H1 (cell line): ENCODE data around the gene GNAT1. TPM values are rescaled to one million over a fixed set of nuclear protein-coding genes. Genes with fewer than 3 reads are reported as not detected.

Experiments used
- CTCF ChIA-PET: fragments of 300-600 bp; sonication (Branson Sonifier 250); formaldehyde crosslinking; loops from one replicate; lab custom pipeline; 2021; ENCODE audit not compliant: partially characterized antibody; lab: Charles Lee
- POLR2A ChIA-PET: fragments of 300-600 bp; sonication (Branson Sonifier 250); formaldehyde crosslinking; loops from one replicate; lab custom pipeline; 2021; ENCODE audit warnings: inconsistent platforms; ENCODE audit not compliant: partially characterized antibody; lab: Charles Lee
- DNase-seq, 2 experiments: peaks; one replicate each; pipeline versions ENCODE4 v3.0.0 to v3.0.0-alpha.2; 2010 to 2022; ENCODE audit warnings: low spot score in 2 of 2, low read depth in 1 of 2, mixed read lengths in 1 of 2
- FAIRE-seq: peaks from 2 replicates; lab custom pipeline; 2011; peaks lifted over from hg19 to GRCh38; lab: Jason Lieb, UNC
- H2AFZ ChIP-seq: 2 replicates; pipeline ENCODE4 v1.8.1; 2012; ENCODE audit warnings: low read length, inconsistent platforms
- H2AK5ac ChIP-seq: 2 replicates; pipeline ENCODE4 v1.6.1; 2013; ENCODE audit warnings: low read depth, low read length
- H2BK120ac ChIP-seq: replicated peaks from 2 replicates; pipeline ENCODE3; 2013; ENCODE audit warnings: low read depth, low read length, inconsistent platforms
- H2BK12ac ChIP-seq: 2 replicates; pipeline ENCODE4 v1.6.1; 2013; ENCODE audit warnings: low read depth, low read length
- H2BK15ac ChIP-seq: 2 replicates; pipeline ENCODE4 v1.6.1; 2013; ENCODE audit warnings: low read length
- H2BK20ac ChIP-seq: 2 replicates; pipeline ENCODE4 v1.6.1; 2013; ENCODE audit warnings: low read length
- H2BK5ac ChIP-seq: 2 replicates; pipeline ENCODE4 v1.6.1; 2013; ENCODE audit warnings: low read depth, low read length
- H3K14ac ChIP-seq: 2 replicates; pipeline ENCODE4 v1.6.1; 2013; ENCODE audit warnings: inconsistent platforms; ENCODE audit not compliant: insufficient read length
- H3K18ac ChIP-seq: 2 replicates; pipeline ENCODE4 v1.6.1; 2013; ENCODE audit warnings: low read length; ENCODE audit errors: extremely low read depth
- H3K23ac ChIP-seq: 2 replicates; pipeline ENCODE4 v1.6.1; 2013; ENCODE audit warnings: inconsistent platforms; ENCODE audit not compliant: insufficient read length
- H3K23me2 ChIP-seq: 2 replicates; pipeline ENCODE4 v1.6.1; 2013; ENCODE audit warnings: low read depth, low read length
- H3K27ac ChIP-seq: 2 replicates; pipeline ENCODE4 v1.6.1; 2011; ENCODE audit warnings: low read depth, low read length, inconsistent platforms
- H3K27me3 ChIP-seq, 4 experiments: replicated peaks in 1 of 4; 1 replicate in 1 of 4; 2 replicates in 3 of 4; pipeline versions ENCODE4 v1.6.1 to v1.8.1; 2011 to 2013; ENCODE audit warnings: low read length in 3 of 4, mild to moderate bottlenecking in 3 of 4, inconsistent platforms in 2 of 4, mixed read lengths in 2 of 4, moderate library complexity in 1 of 4; ENCODE audit not compliant: control insufficient read depth in 3 of 4, insufficient read depth in 3 of 4; ENCODE audit errors: extremely low read depth in 1 of 4
- H3K36me3 ChIP-seq, 4 experiments: 2 replicates each; pipeline versions ENCODE4 v1.6.1 to v1.8.1; 2011 to 2013; ENCODE audit warnings: mild to moderate bottlenecking in 4 of 4, low read length in 3 of 4, moderate library complexity in 2 of 4, control low read depth in 1 of 4, inconsistent platforms in 1 of 4; ENCODE audit not compliant: insufficient read depth in 4 of 4, control insufficient read depth in 2 of 4
- H3K4ac ChIP-seq: replicated peaks from 2 replicates; pipeline ENCODE3; 2013; ENCODE audit warnings: low read length, low read depth, mixed read lengths, inconsistent platforms; ENCODE audit not compliant: insufficient read length
- H3K4me1 ChIP-seq, 4 experiments: replicated peaks in 1 of 4; 1 replicate in 1 of 4; 2 replicates in 3 of 4; pipeline versions ENCODE4 v1.6.1 to v1.8.1; 2011 to 2013; ENCODE audit warnings: low read length in 3 of 4, inconsistent platforms in 2 of 4, mixed read lengths in 1 of 4; ENCODE audit not compliant: insufficient read depth in 4 of 4, control insufficient read depth in 3 of 4
- H3K4me2 ChIP-seq, 2 experiments: 2 replicates each; pipeline versions ENCODE4 v1.6.1 to v1.8.1; 2011 to 2013; ENCODE audit warnings: low read depth in 2 of 2, low read length in 2 of 2, control low read depth in 1 of 2, inconsistent platforms in 1 of 2, mild to moderate bottlenecking in 1 of 2; ENCODE audit not compliant: insufficient read depth in 1 of 2
- H3K4me3 ChIP-seq, 4 experiments: fragments of 200-600, 300-600 bp in 1 of 4; sonication (generic), shearing (Covaris generic), sonication (Bioruptor Twin) in 1 of 4; 2 replicates each; pipeline versions ENCODE4 v1.5.1 to v1.8.1; 2011 to 2016; ENCODE audit warnings: low read length in 4 of 4, low read depth in 3 of 4, control low read depth in 2 of 4, inconsistent platforms in 2 of 4, mild to moderate bottlenecking in 2 of 4, mixed read lengths in 1 of 4, moderate library complexity in 1 of 4; ENCODE audit not compliant: insufficient read depth in 2 of 4; ENCODE audit errors: extremely low read depth in 1 of 4
- H3K56ac ChIP-seq: replicated peaks from 2 replicates; pipeline ENCODE3; 2013; ENCODE audit warnings: low read depth, mild to moderate bottlenecking, mixed read lengths, low read length, inconsistent platforms; ENCODE audit not compliant: insufficient read length
- H3K79me1 ChIP-seq: 2 replicates; pipeline ENCODE4 v1.6.1; 2013; ENCODE audit warnings: low read depth, low read length, control low read depth
- H3K79me2 ChIP-seq, 2 experiments: 2 replicates each; pipeline versions ENCODE4 v1.6.1 to v1.8.1; 2012 to 2013; ENCODE audit warnings: low read length in 2 of 2, mild to moderate bottlenecking in 2 of 2, inconsistent platforms in 1 of 2; ENCODE audit not compliant: insufficient read depth in 2 of 2, control insufficient read depth in 1 of 2
- H3K9ac ChIP-seq, 4 experiments: replicated peaks in 1 of 4; 1 replicate in 1 of 4; 2 replicates in 3 of 4; pipeline versions ENCODE4 v1.6.1 to v1.8.1; 2011 to 2013; ENCODE audit warnings: low read depth in 3 of 4, low read length in 3 of 4, control low read depth in 2 of 4, mild to moderate bottlenecking in 2 of 4, moderate library complexity in 2 of 4, inconsistent platforms in 1 of 4; ENCODE audit errors: extremely low read depth in 1 of 4
- H3K9me3 ChIP-seq, 2 experiments: 2 replicates each; pipeline versions ENCODE4 v1.6.1 to v1.8.1; 2012 to 2013; ENCODE audit warnings: mild to moderate bottlenecking in 2 of 2, moderate library complexity in 2 of 2, control low read depth in 1 of 2, inconsistent platforms in 1 of 2, low read depth in 1 of 2, low read length in 1 of 2, mixed read lengths in 1 of 2; ENCODE audit not compliant: insufficient read depth in 2 of 2
- H4K20me1 ChIP-seq, 2 experiments: replicated peaks in 1 of 2; 2 replicates each; pipeline versions ENCODE3 to v1.8.1; 2011 to 2013; ENCODE audit warnings: inconsistent platforms in 2 of 2, low read length in 2 of 2, mild to moderate bottlenecking in 1 of 2; ENCODE audit not compliant: insufficient read depth in 2 of 2, control insufficient read depth in 1 of 2
- H4K5ac ChIP-seq: 2 replicates; pipeline ENCODE4 v1.6.1; 2013; ENCODE audit warnings: low read length, low read depth, mixed read lengths, inconsistent platforms; ENCODE audit not compliant: insufficient read length
- H4K8ac ChIP-seq: 2 replicates; pipeline ENCODE4 v1.8.0; 2013; ENCODE audit warnings: mild to moderate bottlenecking, moderate library complexity, low read length, inconsistent platforms; ENCODE audit not compliant: insufficient read depth; ENCODE audit errors: extremely low read depth
- H4K91ac ChIP-seq: replicated peaks from 2 replicates; pipeline ENCODE3; 2013; ENCODE audit warnings: low read length, mixed read lengths, inconsistent platforms; ENCODE audit not compliant: insufficient read length
- CBX5 ChIP-seq: fragments of 300-800, 300-1000 bp; sonication (generic); IDR thresholded peaks from 2 replicates; pipeline ENCODE4 v1.7.1; 2016; ENCODE audit warnings: antibody characterized with exemption, low read length, low read depth
- CREB1 ChIP-seq: IDR thresholded peaks from 2 replicates; pipeline ENCODE4 v1.6.1; 2012; ENCODE audit warnings: inconsistent platforms
- EP300 ChIP-seq, 2 experiments: IDR thresholded peaks; 1 replicate in 1 of 2; 2 replicates in 1 of 2; pipeline ENCODE4 v1.6.1; 2011 to 2012; ENCODE audit warnings: low read depth in 2 of 2, low read length in 2 of 2, mild to moderate bottlenecking in 2 of 2, borderline replicate concordance in 1 of 2, inconsistent platforms in 1 of 2, moderate library complexity in 1 of 2
- KDM5A ChIP-seq: fragments of 200-600 bp; IDR thresholded peaks from 2 replicates; pipeline ENCODE4 v1.7.1; 2012; ENCODE audit warnings: mild to moderate bottlenecking, low read length, inconsistent platforms, mixed read lengths
- NANOG ChIP-seq: IDR thresholded peaks from 2 replicates; pipeline ENCODE4 v1.6.1; 2011; ENCODE audit warnings: low read length, low read depth, mild to moderate bottlenecking, inconsistent platforms; ENCODE audit not compliant: insufficient read depth, poor library complexity, severe bottlenecking
- NRF1 ChIP-seq: IDR thresholded peaks from 2 replicates; pipeline ENCODE4 v1.6.1; 2011; ENCODE audit warnings: mild to moderate bottlenecking, low read depth, low read length, improper control_type of control experiment
- PHF8 ChIP-seq: fragments of 200-600 bp; sonication (generic); conservative IDR thresholded peaks from 2 replicates; pipeline ENCODE4 v1.7.1; 2012; ENCODE audit warnings: low read depth, mild to moderate bottlenecking, inconsistent platforms, low read length, moderate library complexity
- RFX5 ChIP-seq: IDR thresholded peaks from 2 replicates; pipeline ENCODE4 v1.6.1; 2011; ENCODE audit warnings: low read depth, low read length, improper control_type of control experiment, borderline replicate concordance
- SIN3A ChIP-seq, 2 experiments: IDR thresholded peaks in 1 of 2; conservative IDR thresholded peaks in 1 of 2; 2 replicates each; pipeline ENCODE4 v1.6.1; 2011 to 2012; ENCODE audit warnings: low read length in 2 of 2, improper control_type of control experiment in 1 of 2, low read depth in 1 of 2, mild to moderate bottlenecking in 1 of 2
- TAF1 ChIP-seq: IDR thresholded peaks from 2 replicates; pipeline ENCODE4 v1.6.1; 2011; ENCODE audit warnings: mild to moderate bottlenecking, low read depth, low read length
- TAF7 ChIP-seq: optimal IDR thresholded peaks from 2 replicates; pipeline ENCODE3; 2011; ENCODE audit warnings: low read depth, mild to moderate bottlenecking, inconsistent platforms, low read length, moderate library complexity, borderline replicate concordance
- WGBS, 2 experiments: shearing (Covaris generic) in 1 of 2; methylation state at CpG; one replicate each; pipeline versions ENCODE4 v1.1.6 to v1.1.7; 2013 to 2015; ENCODE audit warnings: low lambda C conversion rate in 2 of 2, mixed read lengths in 2 of 2, inconsistent platforms in 1 of 2, low coverage in 1 of 2, missing lambda C conversion rate in 1 of 2; ENCODE audit not compliant: insufficient replicate concordance in 2 of 2, insufficient coverage in 1 of 2, insufficient read length in 1 of 2; ENCODE audit errors: extremely low coverage in 1 of 2, missing lambda C conversion rate in 1 of 2; 5-methylcytosine and 5-hydroxymethylcytosine counted together
- polyA plus RNA-seq, 7 experiments: library from polyadenylated mRNA; depleted of rRNA in 3 of 7; stranded (reverse) in 5 of 7; unstranded in 2 of 7; fragments of >200 nt in 5 of 7; fragments of 200-250 nt in 2 of 7; gene quantifications; 1 replicate in 5 of 7; 2 replicates in 1 of 7; 4 replicates in 1 of 7; pipeline versions ENCODE4 v1.2.1 to v1.2.3, GENCODE V29; 2011 to 2013; ENCODE audit warnings: missing spikeins in 2 of 7, mixed read lengths in 2 of 7
- total RNA-seq: library from RNA; stranded (reverse); fragmentation: NEBNext Ultra II Directional; extraction: Animal tissue kit (Norgen Biotek cat#: 25700); gene quantifications from 2 replicates; pipeline ENCODE4 v1.2.1, GENCODE V29; 2021

The GNAT1 gene
- total and polyA plus RNA-seq, 2 of the 8 experiments (the other 6 are each of a cell fraction or from before 2014, with no cell fraction given), result 0.08 TPM; not detected in 1

- Histone ChIP-seq H2BK12ac (no peak overlapping the region), H4K20me1 (peaks cover 0 to 10% of the 10 kb centered on the region in 2 experiments), H3K36me3 (peaks cover 6 to 43% (median 25%) of the 10 kb centered on the region in 4 experiments; a peak in 7 of 8 replicates), H3K79me1 (no peaks in the 10 kb centered on the region), H3K27me3 (no peaks in the 10 kb centered on the region), H2BK20ac (no peak overlapping the region), H3K27ac (no peak overlapping the region), H4K5ac (no peak overlapping the region), H2AFZ (no peak overlapping the region), H3K9me3 (no peaks in the 10 kb centered on the region), H3K14ac (no peak overlapping the region), H2BK120ac (no peak overlapping the region)
- POLR2A ChIA-PET, result interaction anchor here (11.9 kb wide), 1 partner anchor 63 kb away, joined by 128 read pairs; no protein-coding TSS in a partner anchor
- no peak for TF ChIP-seq TAF7
- no peak for TF ChIP-seq TAF1
- TF ChIP-seq RFX5, result no peak
- TF ChIP-seq EP300 (IDR thresholded peaks at IDR 0.05; ENCODE audit: borderline replicate concordance in 1 of 2, low read depth in 2 of 2, low read length in 2 of 2), result no peak
- no peak for TF ChIP-seq NANOG
- TF ChIP-seq SIN3A (conservative IDR thresholded peaks at IDR 0.05 in 1 of 2, IDR thresholded peaks at IDR 0.05 in 1 of 2; ENCODE audit: low read depth in 1 of 2, low read length in 2 of 2), result no peak
- no peak for TF ChIP-seq NRF1
- no peak for TF ChIP-seq CBX5
- TF ChIP-seq CREB1, result no peak
- no peak for TF ChIP-seq PHF8
- no peak for TF ChIP-seq KDM5A
- TF ChIP-seq, all 59 proteins: peak for 0
- Histone ChIP-seq H4K8ac (0 out of 2 replicates have a peak overlapping the region, but pooled peaks have one; percentile 25), H3K18ac (no peak overlapping the region), H2BK15ac (no peak overlapping the region), H2AK5ac (no peak overlapping the region), H2BK5ac (no peak overlapping the region), H3K4ac (no peak overlapping the region), H3K79me2 (no peaks in the 10 kb centered on the region), H3K9ac (no peak overlapping the region), H3K56ac (no peak overlapping the region), H3K23ac (no peak overlapping the region), H3K4me3 (no peak overlapping the region), H3K23me2 (no peaks in the 10 kb centered on the region), H4K91ac (no peak overlapping the region), H3K4me1 (no peaks in the 10 kb centered on the region), H3K4me2 (no peak overlapping the region)
- 98% methylated on average over 4 of the region's 4 CpGs; no CpG with 5 or more reads in 1 of the 2 experiments for WGBS, 2 experiments
- FAIRE-seq (no peak), DNase-seq (no peak)
- CTCF ChIA-PET, result interaction anchor here (0.9 to 25.0 kb wide), 6 partner anchors 6 to 77 kb away, joined by 3 to 1138 read pairs (median 299); partner anchors contain the start of genes GNAT1 and SLC38A3
Measured at GRCh38 chr3:50185230-50185629, 6.2 kb upstream of the GNAT1 start.
